Ovary (tissue), 9 donors: ENCODE results near the gene CH25H. TPM values are rescaled to one million over a fixed set of nuclear protein-coding genes. Genes with fewer than 3 reads are reported as not detected.

Source experiments
- DNase-seq, 5 donors: peaks; one replicate each; pipeline ENCODE4 v3.0.0-alpha.2; 2019 to 2020
- H3K27ac ChIP-seq, 2 donors: fragments of 200-600 bp; one replicate each; pipeline versions ENCODE4 v1.5.1 to v1.8.0; 2019 to 2022
- H3K27me3 ChIP-seq: fragments of 200-600 bp; one replicate; pipeline ENCODE4 v1.8.0; 2022
- H3K36me3 ChIP-seq: fragments of 200-600 bp; sonication (generic); one replicate; pipeline ENCODE4 v1.5.1; 2019
- H3K4me1 ChIP-seq: one replicate; pipeline ENCODE4 v1.8.1; 2013; ENCODE audit warnings: mild to moderate bottlenecking, moderate library complexity; ENCODE audit not compliant: insufficient read depth
- H3K4me3 ChIP-seq: fragments of 200-600 bp; sonication (generic); one replicate; pipeline ENCODE4 v1.5.1; 2017
- H3K9me3 ChIP-seq, 2 donors: fragments of 200-600 bp in 1 of 2; sonication (generic) in 1 of 2; one replicate each; pipeline versions ENCODE4 v1.5.1 to v1.8.1; 2013 to 2019; ENCODE audit warnings: mild to moderate bottlenecking in 1 of 2, moderate library complexity in 1 of 2
- EP300 ChIP-seq: sonication (generic); formaldehyde crosslinking; IDR thresholded peaks from one replicate; pipeline ENCODE4 v1.6.1; 2017; ENCODE audit warnings: antibody characterized with exemption
- POLR2A ChIP-seq: fragments of 450-650 bp; IDR thresholded peaks from one replicate; pipeline ENCODE4 v1.6.1; 2017; ENCODE audit warnings: antibody characterized with exemption, mild to moderate bottlenecking, moderate library complexity
- WGBS, 3 donors: extraction: QIAGEN DNeasy Blood & Tissue Kit in 1 of 3; methylation state at CpG; one replicate each; pipeline versions ENCODE4 v1.1.5 to v1.1.7; 2013 to 2017; 5-methylcytosine and 5-hydroxymethylcytosine counted together
- intact Hi-C, 4 donors: fragments of 100-400 bp; cut with DNase I; formaldehyde crosslinking; loops; one replicate each; pipeline versions ENCODE4 v1.11.0 to v1.15.1; 2022 to 2023
- polyA plus RNA-seq, 2 donors: library from polyadenylated mRNA; stranded (reverse); fragments of 200-250 nt in 1 of 2; fragments of 350-450 nt in 1 of 2; fragmentation: Illumina TruSeq in 1 of 2; extraction: RNeasy Lipid Tissue Mini Kit (QIAGEN cat#74804) in 1 of 2; gene quantifications; one replicate each; pipeline ENCODE4 v1.2.3, GENCODE V29; 2013 to 2014
- total RNA-seq, 7 donors: library from RNA; depleted of rRNA in 2 of 7; stranded (reverse); fragments of >200 nt in 2 of 7; fragmentation: NEBNext Ultra II Directional in 3 of 7; extraction: Animal tissue kit (Norgen Biotek cat#: 25700) in 3 of 7; gene quantifications; one replicate each; pipeline versions ENCODE4 v1.1.0 to v1.2.4, GENCODE V29; 2016 to 2023
- TF ChIP-seq, protein P1 (sequence below), 3 donors: fragments of 450-650 bp in 2 of 3; fragments of 200-600 bp in 1 of 3; IDR thresholded peaks; one replicate each; pipeline versions ENCODE4 v1.5.1 to v1.8.0; 2016 to 2022; ENCODE audit warnings: antibody characterized with exemption in 3 of 3, mild to moderate bottlenecking in 1 of 3
- donor health status: DM: no; HTN: no; CAD: no; lungs with moderate emphysema.
- donor health status: DM: no; HTN: no; CAD: no.
- donor health status: Bipolar disorder and iron deficiency.
- donor health status: DM: yes; HTN: yes; CAD: no.
- donor health status: DM: no; HTN: no; CAD: no.
- donor health status: DM: yes; HTN: yes; CAD: no.

The CH25H gene
- total and polyA plus RNA-seq, 9 donors = 0.22 to 3.8 (median 1.6) TPM

- H3K27ac ChIP-seq = no peak overlapping the region
- no peak overlapping the region for H3K4me3 ChIP-seq
- H3K4me1 ChIP-seq = no peaks in the 10 kb centered on the region
- no peak for DNase-seq
- H3K27me3 ChIP-seq = no peaks in the 10 kb centered on the region
- TF ChIP-seq, protein P1, sequence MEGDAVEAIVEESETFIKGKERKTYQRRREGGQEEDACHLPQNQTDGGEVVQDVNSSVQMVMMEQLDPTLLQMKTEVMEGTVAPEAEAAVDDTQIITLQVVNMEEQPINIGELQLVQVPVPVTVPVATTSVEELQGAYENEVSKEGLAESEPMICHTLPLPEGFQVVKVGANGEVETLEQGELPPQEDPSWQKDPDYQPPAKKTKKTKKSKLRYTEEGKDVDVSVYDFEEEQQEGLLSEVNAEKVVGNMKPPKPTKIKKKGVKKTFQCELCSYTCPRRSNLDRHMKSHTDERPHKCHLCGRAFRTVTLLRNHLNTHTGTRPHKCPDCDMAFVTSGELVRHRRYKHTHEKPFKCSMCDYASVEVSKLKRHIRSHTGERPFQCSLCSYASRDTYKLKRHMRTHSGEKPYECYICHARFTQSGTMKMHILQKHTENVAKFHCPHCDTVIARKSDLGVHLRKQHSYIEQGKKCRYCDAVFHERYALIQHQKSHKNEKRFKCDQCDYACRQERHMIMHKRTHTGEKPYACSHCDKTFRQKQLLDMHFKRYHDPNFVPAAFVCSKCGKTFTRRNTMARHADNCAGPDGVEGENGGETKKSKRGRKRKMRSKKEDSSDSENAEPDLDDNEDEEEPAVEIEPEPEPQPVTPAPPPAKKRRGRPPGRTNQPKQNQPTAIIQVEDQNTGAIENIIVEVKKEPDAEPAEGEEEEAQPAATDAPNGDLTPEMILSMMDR (IDR thresholded peaks at IDR 0.05) = no peak
- TF ChIP-seq POLR2A (no peak), EP300 (no peak)
- 82 to 92% (median 82%) methylated on average over 3 of the region's 3 CpGs for WGBS, 3 donors
- no peaks in the 10 kb centered on the region for H3K9me3 ChIP-seq
- no peaks in the 10 kb centered on the region for H3K36me3 ChIP-seq
- intact Hi-C loops = no loop called here
These were observed 43.0 kb downstream of the CH25H start for GRCh38 chr10:89164080-89164479.

- Histone ChIP-seq H3K4me3 (no peak overlapping the region), H3K9me3 (no peaks in the 10 kb centered on the region), H3K27ac (no peak overlapping the region), H3K36me3 (no peaks in the 10 kb centered on the region), H3K27me3 (no peaks in the 10 kb centered on the region), H3K4me1 (no peaks in the 10 kb centered on the region)
- 77 to 83% (median 80%) methylated on average over 6 of the region's 6 CpGs for whole genome bisulfite sequencing, 3 donors
- DNase-seq = peak in 1 of 5 donors; percentile 15
- no peak for TF ChIP-seq EP300
- no peak for TF ChIP-seq POLR2A
- TF ChIP-seq, protein P1 (IDR thresholded peaks at IDR 0.05) = no peak
- intact Hi-C loops = no loop called here
These were observed 43.7 kb downstream of the CH25H start for GRCh38 chr10:89163265-89163995.

GRCh38 chr10:89162596-89162995 lies 44.5 kb downstream of the CH25H start:
- Histone ChIP-seq H3K27ac (no peak overlapping the region), H3K4me1 (no peaks in the 10 kb centered on the region), H3K27me3 (no peaks in the 10 kb centered on the region), H3K4me3 (no peak overlapping the region), H3K36me3 (no peaks in the 10 kb centered on the region), H3K9me3 (no peaks in the 10 kb centered on the region)
- TF ChIP-seq POLR2A (no peak), EP300 (no peak)
- TF ChIP-seq, protein P1 (IDR thresholded peaks at IDR 0.05) = no peak
- intact Hi-C loops = no loop called here
- no peak for DNase-seq

GRCh38 chr10:89160339-89160738 lies 46.8 kb downstream of the CH25H start:
- intact Hi-C loops = no loop called here
- TF ChIP-seq EP300 (no peak), POLR2A (no peak)
- TF ChIP-seq, protein P1 (IDR thresholded peaks at IDR 0.05) = no peak
- no peaks in the 10 kb centered on the region for H3K36me3 ChIP-seq
- no peak overlapping the region for H3K27ac ChIP-seq
- H3K4me1 ChIP-seq = no peaks in the 10 kb centered on the region
- WGBS, 3 donors = 91 to 93% (median 92%) methylated on average over 1 of the region's 1 CpG
- H3K9me3 ChIP-seq = no peaks in the 10 kb centered on the region
- no peak for DNase-seq
- H3K27me3 ChIP-seq = no peaks in the 10 kb centered on the region
- no peak overlapping the region for H3K4me3 ChIP-seq
